HG03066 (cell line): ENCODE data around the gene TBC1D14.
"Not testable (repeated sequence)": the region's sequence is repeated elsewhere in the genome, so short reads cannot be mapped to it uniquely, and the experiment has no call there.

Experiments
- ATAC-seq: cut with Tn5 transposase; IDR thresholded peaks from one replicate; pipeline ENCODE4 v1.9.1; 2021; ENCODE audit warnings: low read depth; ENCODE audit not compliant: unreplicated experiment

The TBC1D14 gene

DNA sequence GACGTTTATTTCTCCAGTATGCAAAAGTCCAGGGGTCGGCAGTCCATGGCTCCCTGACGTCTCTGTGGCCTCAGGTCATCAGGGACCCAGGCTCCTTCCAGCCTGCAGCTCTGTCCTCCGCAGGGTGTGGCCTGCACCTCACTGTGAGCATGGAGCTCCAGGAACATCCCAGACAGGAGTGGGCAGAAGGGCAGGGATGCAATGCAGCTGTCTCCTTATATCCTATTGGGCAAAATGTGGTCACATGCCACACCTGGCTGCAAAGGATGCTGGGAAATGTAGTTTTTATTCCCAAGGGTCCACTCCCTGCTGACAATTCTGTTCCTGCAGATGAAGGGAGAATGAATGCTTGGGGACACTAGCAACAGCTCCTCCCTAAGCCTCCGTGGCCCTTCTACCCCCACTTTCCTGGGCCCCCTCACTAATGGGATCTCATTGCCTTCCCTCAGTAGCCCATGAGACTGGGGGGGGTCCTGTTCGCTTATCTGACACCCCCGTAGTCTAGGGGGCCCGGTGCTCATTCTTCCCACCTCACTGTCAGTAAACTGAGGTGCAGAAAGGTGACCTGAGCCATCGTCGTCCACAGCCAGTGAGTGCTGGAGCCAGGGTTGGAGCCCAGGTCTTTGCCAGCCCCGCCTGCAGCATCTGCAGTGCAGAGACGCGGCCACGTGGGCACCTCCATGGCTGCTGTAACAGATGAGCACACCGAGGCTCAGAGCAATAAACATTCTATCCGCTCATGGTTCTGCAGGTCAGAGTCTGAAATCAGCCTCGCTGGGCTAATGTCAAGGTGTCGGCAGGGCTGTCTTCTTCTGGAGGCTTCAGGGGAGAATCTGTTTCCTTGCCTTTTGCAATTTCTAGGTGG, 164.1 kb downstream of the TBC1D14 start:
- peak; percentile 51 for ATAC-seq

DNA sequence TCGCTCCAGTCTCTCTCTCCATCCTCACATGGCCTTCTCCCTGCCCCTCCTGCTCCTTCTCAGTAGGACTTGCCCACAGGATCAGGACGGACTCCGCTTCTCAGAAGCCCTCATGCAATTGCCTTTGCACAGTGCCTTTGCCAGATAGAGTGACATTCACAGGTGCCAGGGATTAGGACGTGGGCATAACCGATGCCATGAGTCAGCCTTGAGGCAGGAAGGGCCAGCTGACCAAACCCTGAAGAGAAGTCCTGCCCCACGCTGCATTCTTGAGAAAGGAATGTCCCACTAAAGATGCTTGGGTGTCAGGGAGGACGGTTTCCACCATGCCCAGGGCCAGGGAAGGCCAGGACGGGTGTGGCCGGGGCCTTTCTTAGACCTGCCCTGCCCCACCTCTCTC, 164.8 kb downstream of the TBC1D14 start:
- no peak for ATAC-seq

DNA sequence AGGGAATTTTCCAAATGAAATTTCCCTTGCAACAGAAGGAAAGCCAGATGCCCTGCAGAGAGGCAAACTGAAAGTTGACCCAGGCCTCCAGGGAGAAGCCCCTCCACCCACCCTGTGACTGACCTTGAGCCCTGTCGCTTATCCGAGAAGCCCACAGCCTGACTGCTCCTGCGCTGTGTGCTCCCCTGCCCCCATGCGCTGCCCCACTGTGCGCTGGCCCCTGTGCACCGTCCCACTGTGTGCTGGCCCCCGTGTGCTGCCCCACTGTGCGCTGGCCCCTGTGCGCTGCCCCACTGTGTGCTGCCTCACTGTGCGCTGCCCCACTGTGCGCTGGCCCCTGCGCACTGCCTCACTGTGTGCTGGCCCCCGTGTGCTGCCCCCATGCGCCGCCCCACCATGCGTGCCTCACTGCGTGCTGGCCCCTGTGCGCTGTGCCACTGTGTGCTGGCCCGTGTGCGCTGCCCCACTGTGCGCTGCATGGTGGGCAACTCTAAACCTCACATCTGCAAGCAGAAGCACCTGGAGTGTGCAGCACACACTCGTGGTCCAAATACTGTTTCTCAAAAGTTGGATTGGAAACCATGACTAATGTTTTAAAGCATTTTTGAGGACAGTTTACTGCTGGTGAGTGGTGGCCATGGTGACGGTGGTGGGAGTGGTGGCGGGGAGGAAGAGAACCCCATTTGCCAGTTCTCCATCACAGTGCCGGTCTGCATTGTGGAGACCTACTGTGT, 166.5 kb downstream of the TBC1D14 start:
- no peak for ATAC-seq

DNA sequence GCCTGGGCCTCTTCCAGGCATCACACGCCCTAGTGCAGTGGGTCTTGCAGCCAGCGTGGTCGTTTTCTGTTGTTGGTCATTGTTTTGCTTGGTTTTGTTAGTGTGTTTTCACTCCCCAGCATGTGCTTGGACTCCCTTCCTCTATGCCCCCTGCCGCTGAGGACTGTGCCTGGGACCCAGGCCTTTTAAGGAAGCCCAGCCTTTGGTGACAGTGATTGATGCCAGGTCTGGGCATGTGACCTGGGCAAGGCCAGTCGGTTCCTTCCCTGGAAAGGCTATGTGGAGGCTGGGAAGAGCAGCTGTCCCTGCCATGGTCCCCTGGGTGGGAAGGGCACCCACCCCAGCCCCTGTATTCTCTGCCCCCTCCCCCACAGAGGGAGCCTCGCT, 167.1 kb downstream of the TBC1D14 start:
- ATAC-seq: no peak

DNA sequence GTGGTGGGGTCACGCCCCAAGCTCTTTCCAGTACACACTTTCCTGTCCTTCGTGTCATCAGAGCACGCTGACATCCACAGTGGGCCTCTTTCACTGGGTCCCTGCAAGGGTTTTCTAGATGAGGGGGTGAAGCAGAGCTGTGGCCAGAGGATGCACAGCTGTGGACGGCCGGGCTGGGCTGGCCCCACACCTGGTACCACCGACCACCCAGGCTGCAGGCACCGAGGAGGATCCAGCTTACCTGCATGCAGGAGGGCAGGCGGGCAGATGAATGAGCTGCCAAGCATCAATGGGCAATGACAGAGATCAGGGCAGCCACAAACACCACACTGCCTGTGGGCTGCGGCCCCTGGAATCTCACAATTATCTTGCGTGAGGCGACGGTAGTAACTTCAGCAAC, 167.7 kb downstream of the TBC1D14 start:
- no peak for ATAC-seq

DNA sequence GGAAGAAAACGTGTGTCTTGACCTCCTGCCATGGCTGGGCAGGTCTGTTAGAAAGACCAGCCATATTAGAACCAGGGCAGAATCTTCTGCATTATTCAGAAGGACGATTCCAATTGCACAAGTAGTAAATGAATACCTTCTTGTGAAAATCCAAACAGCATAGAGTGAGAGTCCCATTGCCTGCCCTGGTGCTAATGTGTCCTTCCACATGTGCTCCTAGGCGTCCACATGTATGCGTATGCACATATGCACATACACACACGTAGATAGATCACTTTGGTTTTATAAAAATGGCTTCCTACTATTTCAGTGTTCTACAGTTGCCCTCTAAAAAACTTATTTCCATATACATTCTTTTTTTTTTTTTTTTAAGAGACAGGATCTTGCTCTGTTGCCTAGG, 168.4 kb downstream of the TBC1D14 start:
- no peak for ATAC-seq

DNA sequence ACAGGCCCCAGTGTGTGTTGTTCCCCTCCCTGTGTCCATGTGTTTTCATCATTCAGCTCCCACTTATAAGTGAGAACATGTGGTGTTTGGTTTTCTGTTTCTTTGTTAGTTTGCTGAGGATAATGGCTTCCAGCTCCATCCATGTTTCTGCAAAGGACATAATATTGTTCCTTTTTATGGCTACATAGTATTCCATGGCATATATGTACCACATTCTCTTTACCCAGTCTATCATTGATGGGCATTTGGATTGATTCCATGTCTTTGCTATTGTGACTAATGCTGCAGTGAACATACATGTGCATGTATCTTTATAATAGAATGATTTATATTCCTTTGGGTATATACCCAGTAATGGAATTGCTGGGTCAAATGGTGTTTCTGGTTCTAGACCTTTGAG, 169.9 kb downstream of the TBC1D14 start:
- ATAC-seq: not testable (repeated sequence)

DNA sequence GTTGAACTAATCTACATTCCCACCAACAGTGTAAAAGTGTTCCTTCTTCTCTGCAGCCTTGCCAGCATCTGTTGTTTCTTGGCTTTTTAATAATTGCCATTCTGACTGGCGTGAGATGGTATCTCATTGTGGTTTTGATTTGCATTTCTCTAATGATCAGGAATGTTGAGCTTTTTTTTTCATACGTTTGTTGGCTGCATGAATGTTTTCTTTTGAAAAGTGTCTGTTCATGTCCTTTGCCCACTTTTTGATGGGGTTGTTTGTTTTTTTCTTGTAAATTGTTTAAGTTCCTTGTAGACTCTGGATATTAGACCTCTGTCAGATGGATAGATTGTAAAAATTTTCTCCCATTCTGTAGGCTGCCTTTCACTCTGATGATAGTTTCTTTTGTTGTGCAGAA, 170.3 kb downstream of the TBC1D14 start:
- ATAC-seq: not testable (repeated sequence)
